HCEC 1CT (cell line): Measurements from ENCODE around the gene TMPRSS13.
"Not testable (repeated sequence)": the region's sequence is repeated elsewhere in the genome, so short reads cannot be mapped to it uniquely, and the experiment has no call there.

ENCODE experiments used
- DNase-seq: peaks from one replicate; pipeline ENCODE4 v3.0.0-alpha.2; 2017

TMPRSS13 gene

DNA sequence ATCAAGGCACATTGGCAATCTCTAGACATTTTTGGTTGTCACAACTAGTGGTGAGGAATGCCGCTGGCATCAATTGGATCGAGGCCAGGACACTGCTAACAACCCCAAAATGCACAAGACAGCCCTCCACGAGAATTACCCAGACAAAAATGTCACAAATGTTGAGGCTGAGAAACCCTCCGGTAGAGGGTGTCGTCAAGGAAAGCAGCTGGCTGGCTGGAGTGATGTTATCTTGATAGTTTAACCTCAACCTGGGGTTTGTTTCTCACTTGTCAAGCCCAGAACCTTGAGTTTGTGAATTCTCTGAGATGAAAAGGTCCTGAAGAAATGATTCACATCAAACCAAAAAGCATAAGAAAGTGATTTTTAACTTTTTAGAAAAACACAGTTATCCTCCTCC is 21.1 kb upstream of the TMPRSS13 start:
- no peak for DNase-seq

DNA sequence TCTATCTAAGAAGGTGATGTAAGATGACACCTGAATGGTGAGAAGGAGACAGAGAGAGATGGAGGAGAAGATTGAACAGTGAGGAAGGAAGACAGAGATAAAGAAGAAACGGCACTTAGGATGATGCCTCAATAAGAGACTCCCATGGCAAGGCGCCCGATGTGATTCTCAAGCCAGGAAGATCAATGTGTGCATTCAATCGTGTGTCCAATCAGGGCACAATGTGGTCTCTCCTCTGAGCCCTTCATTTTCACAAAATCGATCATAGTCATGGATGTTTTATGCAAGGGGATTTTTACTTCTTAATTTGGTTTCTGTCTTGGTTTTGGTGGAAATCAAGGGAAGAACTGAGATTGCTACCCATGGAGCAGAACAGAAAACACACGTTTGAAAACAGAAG is 19.9 kb upstream of the TMPRSS13 start:
- DNase-seq, result no peak

DNA sequence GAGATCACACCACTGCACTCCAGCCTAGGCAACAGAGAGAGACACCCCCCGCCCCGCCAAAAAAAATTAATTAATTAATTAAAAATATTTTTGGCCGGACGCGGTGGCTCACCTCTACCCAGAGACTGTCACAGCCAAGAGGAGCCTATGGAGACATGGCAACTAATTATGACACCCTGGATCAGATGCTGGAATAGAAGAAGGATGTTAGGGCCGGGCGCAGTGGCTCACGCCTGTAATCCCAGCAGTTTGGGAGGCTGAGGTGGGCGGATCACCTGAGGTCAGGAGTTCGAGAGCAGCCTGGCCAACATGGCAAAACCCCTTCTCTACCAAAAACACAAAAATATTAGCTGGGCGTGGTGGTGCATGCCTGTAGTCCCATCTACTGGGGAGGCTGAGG is 19.3 kb upstream of the TMPRSS13 start:
- DNase-seq, result not testable (repeated sequence)

DNA sequence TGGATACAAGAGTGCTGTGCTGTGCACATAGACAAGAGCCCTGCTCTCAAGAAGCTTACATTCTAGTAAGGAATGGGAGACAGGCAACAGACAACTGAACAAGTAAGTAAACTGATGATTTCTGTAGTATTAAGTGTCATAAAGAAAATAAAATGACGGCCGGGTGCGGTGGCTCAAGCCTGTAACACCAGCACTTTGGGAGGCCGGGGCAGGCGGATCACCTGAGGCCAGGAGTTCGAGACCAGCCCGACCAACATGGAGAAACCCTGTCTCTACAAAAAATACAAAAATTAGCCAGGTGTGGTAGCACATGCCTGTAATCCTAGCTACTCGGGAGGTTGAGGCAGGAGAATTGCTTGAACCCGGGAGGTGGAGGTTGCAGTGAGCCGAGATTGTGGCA is 18.5 kb upstream of the TMPRSS13 start:
- not testable (repeated sequence) for DNase-seq

DNA sequence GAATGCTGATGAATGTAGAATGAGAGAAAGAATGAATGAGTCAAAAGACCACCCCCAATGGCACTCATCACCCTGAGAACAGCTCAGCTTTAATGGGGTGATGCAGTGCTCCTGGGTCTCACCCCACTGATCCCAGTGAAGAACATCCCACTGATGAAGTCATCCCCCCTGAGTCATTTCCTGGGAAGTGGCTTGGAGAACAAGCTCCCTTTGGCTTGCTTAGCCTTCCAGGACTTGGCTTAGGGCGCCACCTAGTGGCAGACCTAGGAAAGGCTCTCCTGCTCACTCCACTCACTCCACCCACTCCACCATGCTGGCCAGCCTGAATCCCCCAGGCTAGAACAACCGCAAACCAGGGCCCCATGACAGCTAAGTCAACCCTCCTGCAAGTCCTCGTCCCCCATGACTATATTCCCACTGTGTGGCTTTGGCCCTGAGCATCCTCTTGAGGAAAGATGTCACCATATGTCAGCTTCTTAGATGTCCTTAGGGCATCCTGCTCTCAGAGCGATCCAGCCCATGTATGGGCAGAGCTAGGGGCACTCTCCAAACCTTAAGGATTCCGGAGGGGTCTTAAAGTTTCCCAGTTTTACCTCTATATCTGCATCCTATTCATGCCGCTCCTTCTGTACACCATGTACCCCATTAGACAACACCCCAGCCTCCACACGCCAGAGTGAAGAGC is 17.8 kb upstream of the TMPRSS13 start:
- peak; percentile 91 for DNase-seq

DNA sequence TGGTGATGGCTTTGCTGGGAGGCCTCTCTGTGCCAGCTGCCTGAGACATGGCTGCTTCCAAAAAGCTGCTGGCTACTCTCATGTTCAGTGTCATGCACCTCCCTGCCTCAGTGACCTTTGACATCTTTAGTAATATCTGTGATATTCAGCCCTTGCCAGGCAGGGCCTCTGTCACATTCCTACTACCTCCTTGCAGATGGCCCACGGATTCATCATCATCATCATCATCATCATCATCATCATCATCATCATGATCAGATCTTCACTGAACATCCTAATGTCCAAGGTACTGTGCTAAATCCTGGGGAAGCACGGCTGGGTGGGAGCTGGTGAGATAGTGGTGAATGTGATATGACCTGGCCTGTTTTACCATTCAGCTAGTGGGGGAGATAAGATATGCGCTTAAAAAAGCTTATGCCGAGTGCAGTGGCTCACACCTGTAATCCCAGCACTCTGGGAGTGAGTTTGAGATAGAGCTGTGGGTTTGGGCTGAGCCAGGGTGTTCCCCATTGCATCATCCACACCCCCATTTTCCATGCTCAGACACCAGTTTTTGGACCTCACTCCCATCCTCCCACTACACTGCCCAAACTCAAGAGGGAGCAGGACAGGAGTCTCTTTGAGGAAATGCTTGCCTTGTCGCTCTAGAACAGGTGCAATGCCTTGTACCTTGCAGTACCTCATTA is 17.1 kb upstream of the TMPRSS13 start:
- DNase-seq, result no peak

DNA sequence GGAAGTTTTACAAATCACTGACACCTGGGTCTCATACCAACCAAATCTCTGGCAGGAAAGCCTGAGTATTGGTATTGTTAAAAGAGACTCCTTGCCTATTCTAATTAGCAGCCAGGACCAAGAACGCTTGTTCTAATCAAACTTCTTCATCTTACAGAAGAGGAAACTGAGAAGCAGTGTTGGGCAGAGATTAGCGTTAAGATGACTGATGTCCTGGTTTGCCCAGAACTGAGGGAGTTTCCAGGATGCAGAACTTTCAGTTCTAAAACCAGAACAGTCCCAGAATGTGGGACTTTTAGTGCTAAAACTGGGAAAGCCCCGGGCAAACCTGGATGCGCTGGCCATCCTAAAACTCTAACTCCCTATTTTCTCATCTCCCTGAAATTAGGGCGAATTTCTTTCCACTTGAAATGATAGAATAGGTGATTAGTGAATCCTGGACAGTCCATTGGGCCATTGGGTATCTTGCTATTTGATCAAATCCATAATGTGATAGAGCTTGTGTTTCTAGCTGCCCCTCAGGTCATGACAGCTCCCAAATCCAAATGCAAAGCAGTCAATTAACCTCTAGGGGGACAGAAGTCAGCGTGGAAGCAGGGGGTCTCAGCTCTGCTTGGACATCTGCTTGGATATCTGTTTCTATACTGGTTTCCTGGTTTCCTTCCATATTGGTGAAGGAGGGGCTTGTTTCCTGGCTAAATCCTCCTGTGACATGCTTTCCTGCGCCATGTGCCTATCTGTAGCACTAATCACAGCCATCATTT is 16.0 kb upstream of the TMPRSS13 start:
- DNase-seq, result no peak

DNA sequence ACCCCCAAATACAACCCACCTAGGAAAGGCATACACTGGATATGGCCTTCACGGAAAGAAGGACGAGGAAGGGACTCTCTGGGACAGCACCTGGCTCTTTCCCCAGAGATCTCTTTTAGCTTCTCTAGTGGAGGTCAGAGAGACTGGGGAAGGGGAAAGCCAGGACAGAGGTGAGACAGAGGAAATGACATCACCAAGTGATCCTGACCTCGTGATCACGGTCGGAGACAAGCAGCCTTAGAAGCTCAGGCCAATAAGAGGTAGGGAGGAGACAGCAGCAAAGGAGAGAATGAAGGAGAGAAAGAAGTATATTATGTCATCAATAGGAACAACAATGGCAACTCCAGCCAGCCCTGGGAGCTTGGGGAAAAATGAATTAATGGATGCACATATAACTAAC is 15.4 kb upstream of the TMPRSS13 start:
- DNase-seq, result no peak

DNA sequence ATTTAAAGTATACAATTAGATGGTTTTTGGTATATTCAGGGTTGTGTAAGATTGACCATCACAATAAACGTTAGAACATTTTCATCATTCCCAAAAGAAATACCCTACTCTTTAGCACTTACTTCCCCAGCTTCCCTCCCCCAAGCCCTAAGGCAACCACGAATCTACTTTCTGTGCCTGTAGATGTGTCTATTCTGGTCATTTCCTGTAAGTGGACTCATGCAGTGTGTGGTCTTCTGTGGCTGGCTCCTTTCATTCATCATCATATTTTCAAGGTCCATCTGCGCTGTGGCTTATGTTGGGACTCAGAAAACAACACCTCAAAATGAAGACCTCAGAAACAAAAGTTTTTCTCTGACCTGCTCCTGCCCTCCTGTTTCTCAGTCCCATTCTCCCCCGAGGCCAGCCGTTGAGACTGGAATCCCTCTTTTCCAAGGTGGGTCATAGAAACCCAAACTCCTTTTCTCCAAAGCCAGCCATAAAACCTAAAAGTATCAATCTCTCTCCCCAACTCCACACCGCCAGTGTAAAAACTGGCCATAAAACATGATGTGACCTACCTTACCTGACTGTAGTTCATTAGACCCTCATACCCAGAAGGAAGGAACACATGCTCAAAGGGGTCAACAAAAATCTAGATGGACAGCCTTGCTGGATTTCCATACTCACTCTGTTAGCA is 12.9 kb upstream of the TMPRSS13 start:
- DNase-seq, result no peak

DNA sequence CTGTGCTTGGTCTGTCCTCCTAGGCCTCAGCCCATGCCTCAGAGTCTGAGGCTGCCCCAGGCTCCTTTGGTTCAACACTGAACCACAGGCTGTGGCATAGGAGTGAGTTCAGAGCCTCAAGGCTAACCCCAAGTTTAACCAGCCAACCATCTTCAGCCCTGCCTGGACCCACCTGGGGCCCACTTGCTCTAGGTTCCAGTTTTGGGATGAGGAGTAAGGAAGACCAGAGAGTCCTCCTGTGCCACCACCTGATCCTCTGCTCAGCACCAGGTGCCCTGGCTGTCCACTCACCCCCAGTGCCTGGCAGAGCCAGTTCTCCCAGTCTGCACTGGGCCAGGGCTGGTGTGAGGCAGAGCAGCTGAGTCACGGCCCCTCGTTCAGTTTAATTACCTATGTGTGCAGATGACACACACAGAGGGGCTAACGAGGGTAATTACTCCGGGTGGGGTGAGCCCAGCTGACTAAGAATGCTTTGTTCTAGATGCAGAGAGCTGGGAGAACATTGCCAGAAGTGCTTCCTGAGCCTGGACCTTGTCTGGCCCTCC is 12.0 kb upstream of the TMPRSS13 start:
- DNase-seq, result no peak

DNA sequence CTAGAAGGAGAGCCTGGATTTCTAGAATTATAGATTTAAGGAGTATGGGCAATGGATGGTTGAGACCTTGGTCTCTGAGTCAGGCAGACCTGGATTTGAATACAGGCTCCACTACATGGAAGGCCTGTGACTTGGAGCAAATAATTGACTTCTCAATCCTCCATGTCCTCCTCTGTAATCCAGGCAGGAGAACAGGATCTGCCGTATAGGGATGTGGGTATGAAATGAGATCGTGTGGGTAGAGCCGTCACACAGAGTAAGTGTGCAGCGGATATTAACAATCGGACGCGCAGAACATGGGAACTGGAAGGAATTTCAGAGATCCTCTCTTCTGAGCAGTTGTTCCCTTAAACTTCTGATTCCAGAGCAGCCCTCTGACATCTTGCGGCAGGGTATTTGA is 11.5 kb upstream of the TMPRSS13 start:
- DNase-seq, result no peak

DNA sequence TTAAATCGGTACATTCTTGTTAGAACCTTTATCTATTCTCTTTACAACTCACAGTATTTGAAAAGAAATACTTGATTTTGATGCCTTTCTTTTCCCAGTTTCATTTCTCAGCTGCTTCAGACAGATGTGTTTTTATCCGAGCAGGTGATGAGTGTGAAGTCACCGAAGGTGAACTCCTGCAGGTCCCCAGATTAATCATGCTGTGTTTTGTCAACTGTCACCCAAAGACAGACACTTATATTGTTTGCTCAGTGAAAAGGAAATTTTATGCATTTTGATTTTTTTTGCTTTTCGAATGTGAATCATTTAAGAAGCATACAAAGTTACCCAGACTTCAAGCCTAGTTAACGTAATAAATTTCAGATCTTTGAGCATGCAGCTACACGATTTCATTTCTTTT is 7.8 kb upstream of the TMPRSS13 start:
- no peak for DNase-seq

DNA sequence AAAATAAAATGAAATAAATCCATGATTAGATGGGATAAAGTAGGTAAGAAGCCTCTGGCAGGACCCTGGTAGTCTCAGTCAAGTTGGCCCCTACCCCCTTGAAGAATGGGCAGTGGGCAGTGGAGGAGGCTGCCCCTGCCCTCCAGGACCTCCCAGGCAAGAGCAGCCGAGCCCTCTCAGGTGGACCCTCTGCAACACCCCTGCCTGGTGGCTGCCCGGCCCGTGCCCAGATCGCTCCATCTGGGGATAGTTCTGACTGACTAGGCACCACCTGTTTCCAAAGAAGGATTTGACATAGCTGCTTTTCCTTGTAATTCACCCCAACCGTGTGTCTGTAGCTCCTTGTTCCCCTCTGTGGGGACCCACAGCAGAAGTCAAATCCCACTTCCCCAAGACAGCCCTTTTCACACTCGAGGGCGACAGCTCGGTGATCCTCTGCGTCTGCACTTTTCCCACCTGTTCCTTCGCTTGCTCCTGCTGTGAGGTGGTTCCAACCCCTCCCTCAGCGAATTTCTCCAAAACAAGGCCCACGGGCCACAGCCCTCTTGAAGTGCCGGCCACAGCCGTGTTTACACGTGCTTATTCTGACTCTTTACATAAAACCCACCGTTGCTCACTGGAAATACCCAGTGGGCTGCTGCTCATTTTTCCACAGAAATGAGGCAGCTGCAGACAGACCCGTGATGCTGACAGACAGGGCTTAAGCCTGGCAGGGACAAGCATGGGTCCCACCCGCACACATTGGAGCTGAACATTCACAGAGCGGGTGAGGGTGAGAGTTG is 5.5 kb upstream of the TMPRSS13 start:
- no peak for DNase-seq

DNA sequence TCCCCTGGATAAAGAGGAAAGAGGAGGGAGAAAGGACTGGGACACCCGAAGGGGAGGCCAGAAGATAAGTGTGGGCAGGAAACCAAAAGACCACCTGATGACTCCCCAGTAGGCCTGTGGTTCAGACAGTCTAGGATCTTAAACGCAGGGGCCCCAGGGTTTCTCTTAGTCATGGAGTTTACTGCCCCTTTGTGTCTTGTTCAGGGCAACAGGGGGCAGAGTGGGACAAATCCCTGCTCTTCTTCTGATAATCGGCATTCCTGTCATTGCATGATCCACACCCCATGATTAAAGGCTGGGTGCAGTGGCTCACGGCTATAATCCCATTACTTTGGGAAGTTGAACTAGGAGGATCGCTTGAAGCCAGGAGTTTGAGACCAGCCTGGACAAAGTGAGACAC is 4.7 kb upstream of the TMPRSS13 start:
- no peak for DNase-seq

DNA sequence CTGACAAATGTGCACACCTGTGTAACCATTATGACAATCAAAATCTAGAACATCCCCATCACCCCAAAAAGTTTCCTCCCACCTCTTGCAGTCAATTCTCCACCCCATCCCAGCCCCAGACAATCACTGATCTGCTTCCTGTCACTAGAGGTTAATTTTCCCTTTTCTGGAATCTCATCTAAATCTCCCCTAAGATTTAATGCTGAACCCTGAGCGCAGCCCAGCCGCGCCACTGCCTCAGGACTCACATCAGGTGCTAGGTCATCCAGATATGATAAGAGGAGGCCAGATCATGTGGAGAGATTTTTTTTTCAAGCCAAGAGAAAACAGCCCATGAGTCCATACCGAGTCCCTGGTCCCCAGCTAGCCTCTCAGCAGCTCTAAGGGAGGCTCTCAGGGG is 4.3 kb upstream of the TMPRSS13 start:
- DNase-seq, result no peak

DNA sequence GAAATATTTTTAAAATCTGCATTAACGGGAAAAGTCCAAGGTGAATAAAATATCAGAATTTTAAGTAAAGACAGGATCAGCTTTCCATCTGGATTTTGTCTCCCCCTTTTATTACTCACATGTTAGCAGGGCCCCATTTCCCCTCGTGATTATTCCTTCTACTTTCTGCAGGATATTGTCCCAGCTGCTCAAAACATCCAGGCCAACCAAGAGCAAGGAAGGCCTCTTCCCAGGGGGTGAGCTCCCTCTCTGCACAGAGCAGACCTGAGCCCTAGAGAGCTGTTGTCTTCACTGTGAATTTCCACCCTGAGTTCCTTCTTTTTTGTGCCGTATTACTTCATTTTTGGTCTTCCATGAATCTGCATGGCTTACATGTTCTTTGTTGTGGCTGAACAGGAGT is 3.7 kb upstream of the TMPRSS13 start:
- no peak for DNase-seq

DNA sequence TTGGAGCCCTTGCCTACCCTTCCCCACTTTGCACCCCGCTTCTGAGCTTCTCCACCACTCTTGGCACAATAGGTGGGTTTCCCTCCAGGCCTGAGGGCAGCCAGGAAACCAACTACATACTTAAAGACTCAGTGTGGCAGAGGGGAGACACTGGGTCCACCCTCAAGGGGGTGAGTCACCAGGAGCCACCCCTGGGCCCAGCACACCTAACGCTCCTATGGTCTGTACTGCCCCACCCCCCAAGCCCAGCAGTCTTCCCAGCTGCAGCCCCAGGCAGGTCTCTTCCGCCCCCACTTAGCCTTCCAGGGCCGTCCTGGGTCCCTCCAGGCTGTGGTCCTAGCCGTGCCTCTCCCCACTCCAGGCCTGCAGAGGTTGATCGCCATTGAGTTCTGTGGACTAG is 3.2 kb upstream of the TMPRSS13 start:
- DNase-seq, result no peak

DNA sequence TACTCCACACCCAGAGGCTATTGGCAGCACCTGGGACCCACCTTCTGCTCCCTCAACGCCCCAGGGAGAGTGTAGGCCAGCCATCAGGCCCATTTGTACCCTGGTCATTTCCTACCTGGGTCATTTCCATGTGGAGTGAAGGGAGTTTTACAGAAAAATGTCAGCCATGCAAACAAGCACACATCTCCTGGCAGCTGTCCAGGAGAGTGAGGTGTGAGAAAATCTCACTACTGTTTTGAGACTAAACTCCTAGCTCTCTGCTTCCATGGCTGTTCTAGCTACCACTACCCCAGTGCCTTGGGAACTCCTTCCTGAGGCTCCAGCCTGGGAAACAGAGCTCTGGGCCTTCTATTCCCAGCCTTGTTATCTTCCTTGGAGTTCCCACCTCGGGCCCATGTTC is 2.8 kb upstream of the TMPRSS13 start:
- no peak for DNase-seq

DNA sequence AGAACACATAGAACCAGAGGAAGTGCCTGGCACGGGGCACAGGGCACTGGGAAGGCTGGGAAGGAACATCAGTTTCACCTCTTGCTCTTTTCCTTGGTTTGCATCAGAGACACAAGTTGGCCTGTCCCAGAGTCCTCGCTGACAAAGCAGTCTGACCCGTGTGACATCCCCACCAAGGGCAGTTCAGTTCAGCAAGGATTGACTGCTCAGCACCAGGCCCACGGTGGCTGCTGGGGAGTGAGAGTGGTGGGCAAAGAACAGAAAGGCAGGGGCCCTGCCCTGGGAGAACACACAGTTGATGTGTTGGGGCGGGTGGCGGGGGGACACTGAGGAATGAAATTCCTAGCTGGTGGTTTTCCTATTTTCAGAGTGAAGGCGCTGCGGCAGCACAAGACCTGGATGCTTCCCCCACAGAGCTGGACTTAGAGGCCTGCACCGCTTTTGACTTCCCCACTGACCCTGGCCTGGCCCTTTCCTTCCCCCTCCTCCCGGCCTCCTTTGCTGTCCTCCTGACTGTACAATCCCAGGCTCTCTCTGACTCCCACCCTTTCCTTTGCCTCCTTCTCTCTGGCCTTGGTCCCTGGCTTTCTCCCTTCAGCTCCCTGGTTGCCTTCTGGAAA is 2.2 kb upstream of the TMPRSS13 start:
- DNase-seq, result no peak

DNA sequence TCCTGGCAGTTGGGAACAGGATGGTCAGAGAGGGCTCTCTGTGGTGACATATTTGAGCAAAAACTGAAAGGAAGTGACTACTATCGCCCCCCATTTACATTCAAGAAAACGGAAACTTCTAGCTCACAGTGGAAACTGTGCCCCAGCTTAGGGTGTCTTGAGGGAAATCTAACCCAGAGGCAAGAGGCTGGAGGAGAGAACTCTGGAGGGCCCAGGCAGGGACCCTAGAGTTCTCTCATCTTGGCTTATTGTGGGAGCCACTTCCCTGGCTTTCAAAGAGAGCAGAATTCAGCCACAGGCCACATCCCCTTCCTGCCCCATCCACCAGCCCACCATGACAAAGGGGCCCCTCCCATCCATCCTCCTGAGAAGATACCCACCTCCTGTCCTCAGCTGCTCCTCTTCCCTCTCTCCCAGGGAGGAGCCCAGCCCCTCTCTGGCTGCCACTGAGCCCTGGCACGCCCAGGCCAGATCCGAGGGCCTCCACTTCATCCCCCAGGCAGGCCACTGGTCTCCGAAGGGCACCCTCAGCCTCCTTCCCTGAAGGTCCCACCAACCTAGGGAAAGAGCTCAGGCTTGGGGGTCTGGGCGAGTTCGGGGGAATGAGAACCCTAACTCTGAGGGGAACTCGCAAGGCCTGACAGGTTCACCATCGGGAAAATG is 1.6 kb upstream of the TMPRSS13 start:
- DNase-seq, result no peak

DNA sequence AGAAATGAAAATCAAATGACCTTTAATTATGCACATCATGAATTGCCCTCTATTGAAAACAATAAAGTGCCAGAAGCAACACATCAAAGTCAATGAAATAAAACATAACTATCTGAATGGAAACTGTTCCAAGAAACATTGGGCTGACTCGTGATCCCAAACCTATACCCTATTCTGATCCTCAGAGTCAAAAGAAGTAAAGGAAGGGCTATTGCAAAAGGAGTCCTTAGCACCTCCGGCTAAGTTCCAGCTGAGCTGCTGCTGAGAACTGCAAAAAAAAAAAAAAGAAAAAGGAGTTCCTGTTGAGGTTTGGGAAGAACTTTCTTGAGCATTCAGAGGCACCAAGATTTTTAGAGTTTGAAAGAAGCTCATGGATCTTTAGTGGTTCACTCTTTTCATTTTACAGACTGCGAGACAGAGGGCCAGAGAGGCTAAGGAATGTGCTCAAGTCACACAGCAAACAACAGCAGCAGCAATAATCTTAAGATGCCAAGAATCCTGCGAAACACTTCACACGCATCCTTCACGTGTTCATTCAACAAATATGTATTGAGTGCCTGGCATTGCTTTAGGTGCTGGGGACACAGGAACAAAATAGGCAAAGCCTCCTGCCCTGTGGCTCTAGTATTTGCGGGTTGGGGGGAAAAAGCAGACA is 841 bp upstream of the TMPRSS13 start:
- no peak for DNase-seq
